IPS-15b (cell line): ENCODE measurements around the gene TIMELESS.
"Not testable (repeated sequence)": the region's sequence is repeated elsewhere in the genome, so short reads cannot be mapped to it uniquely, and the experiment has no call there.

Experiments used
- H3K27me3 ChIP-seq: one replicate; pipeline ENCODE4 v1.6.1; 2013; ENCODE audit warnings: low read length; ENCODE audit not compliant: control insufficient read depth, insufficient read depth
- H3K36me3 ChIP-seq: one replicate; pipeline ENCODE4 v1.6.1; 2013; ENCODE audit warnings: low read length; ENCODE audit not compliant: control insufficient read depth, insufficient read depth
- H3K4me1 ChIP-seq: one replicate; pipeline ENCODE4 v1.6.1; 2013; ENCODE audit warnings: mild to moderate bottlenecking, low read length; ENCODE audit not compliant: control insufficient read depth, insufficient read depth
- H3K4me3 ChIP-seq: one replicate; pipeline ENCODE4 v1.5.1; 2013; ENCODE audit warnings: low read depth, low read length
- H3K9ac ChIP-seq: one replicate; pipeline ENCODE4 v1.6.1; 2013; ENCODE audit warnings: low read depth, mild to moderate bottlenecking, low read length
- H3K9me3 ChIP-seq: one replicate; pipeline ENCODE4 v1.6.1; 2013; ENCODE audit warnings: mild to moderate bottlenecking, low read length; ENCODE audit not compliant: control insufficient read depth, insufficient read depth

TIMELESS gene

DNA sequence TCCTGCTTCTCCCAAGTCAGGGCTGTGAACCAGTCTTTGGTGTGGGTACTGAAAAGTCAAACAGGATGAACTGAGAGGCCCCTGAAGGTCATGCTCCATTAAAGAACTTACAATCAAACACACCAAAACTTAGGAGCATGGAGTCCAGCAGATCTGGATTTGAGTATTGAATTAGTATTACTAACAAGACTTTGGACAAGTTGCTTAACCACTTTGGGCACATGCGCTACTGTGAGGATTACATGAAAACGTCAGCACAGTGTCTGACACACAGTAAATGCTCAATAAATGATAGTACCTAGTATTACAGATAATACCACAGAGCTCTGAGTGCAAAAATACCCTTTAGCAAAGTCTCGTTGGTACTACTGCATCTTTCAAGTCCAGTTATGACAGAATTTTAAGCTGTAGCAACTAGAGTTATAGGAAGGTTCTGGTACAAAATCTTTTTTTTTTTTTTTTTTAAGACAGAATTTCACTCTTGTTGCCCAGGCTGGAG lies 23.2 kb downstream of the TIMELESS start:
- Histone ChIP-seq H3K9ac (no peak overlapping the region), H3K9me3 (no peaks in the 10 kb centered on the region), H3K36me3 (peaks cover 49% of the 10 kb centered on the region), H3K4me1 (no peaks in the 10 kb centered on the region), H3K27me3 (no peaks in the 10 kb centered on the region), H3K4me3 (no peak overlapping the region)

DNA sequence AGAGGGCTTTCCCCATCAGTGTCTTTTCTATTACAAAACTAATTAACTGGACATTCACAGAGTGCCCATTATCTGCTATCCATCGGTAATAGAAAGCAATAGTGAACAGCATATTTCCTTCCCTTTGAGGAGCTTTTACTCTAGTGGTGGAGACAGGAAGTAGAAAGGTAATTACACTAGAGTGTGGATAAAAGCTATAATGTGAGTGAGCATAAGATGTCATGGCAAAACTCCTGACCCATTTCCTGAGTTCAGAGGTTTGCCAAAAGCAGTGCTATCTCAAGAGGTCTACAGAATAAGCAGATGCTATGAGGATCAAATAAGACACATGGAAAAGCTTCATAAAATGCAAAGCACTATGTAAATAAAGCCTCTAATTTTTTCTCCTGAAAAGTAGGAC lies 24.0 kb downstream of the TIMELESS start:
- no peaks in the 10 kb centered on the region for H3K27me3 ChIP-seq
- H3K9me3 ChIP-seq: no peaks in the 10 kb centered on the region
- H3K4me1 ChIP-seq: no peaks in the 10 kb centered on the region
- peaks cover 52% of the 10 kb centered on the region for H3K36me3 ChIP-seq
- no peak overlapping the region for H3K4me3 ChIP-seq
- H3K9ac ChIP-seq: no peak overlapping the region

DNA sequence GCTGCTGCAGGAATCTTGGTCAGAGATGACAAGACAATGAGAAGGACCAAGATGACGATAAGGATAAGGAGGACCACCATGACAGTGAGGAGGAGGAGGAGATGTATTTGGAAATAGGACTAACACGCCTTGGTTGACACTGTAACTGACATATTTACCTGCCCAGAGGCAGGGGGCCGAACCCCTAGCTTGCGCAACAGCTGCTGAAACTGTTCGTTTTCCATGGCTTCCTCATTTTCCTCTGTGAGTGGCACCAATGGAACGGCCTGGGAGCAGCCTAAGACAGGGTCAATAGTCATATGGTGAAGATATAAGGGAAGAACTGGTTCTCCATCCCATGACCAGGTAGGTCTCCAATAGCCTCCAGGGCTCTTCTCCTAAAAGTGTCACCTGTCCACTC lies 28.8 kb downstream of the TIMELESS start:
- no peak overlapping the region for H3K9ac ChIP-seq
- no peaks in the 10 kb centered on the region for H3K9me3 ChIP-seq
- peaks cover 54% of the 10 kb centered on the region for H3K36me3 ChIP-seq

DNA sequence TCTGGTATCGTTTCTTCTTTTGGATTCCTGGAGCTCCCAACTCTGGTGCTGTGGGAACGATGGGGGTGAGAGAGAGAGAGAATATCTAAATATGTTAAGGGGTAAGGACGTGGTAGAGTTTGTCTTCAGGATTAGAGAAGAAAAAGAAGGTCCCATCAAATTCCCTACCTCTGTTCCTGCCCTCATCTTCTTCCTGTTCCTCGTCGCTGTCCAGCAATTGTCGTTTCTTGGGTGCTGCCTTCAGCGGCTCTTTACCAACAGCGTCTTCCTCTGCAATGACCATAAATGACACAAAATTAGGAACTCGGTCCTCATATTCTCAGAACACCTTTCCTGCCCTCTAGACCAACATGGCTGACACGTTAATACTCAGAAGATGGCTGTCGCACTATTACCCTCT lies 31.5 kb downstream of the TIMELESS start:
- H3K4me3 ChIP-seq: no peak overlapping the region
- H3K27me3 ChIP-seq: no peaks in the 10 kb centered on the region
- peaks cover 48% of the 10 kb centered on the region for H3K36me3 ChIP-seq
- H3K9ac ChIP-seq: no peak overlapping the region
- H3K4me1 ChIP-seq: no peaks in the 10 kb centered on the region
- H3K9me3 ChIP-seq: no peaks in the 10 kb centered on the region

More for the DNA sequence above, 28.8 kb downstream of the TIMELESS start:
- Histone ChIP-seq H3K4me3 (no peak overlapping the region), H3K4me1 (no peaks in the 10 kb centered on the region), H3K27me3 (no peaks in the 10 kb centered on the region)

DNA sequence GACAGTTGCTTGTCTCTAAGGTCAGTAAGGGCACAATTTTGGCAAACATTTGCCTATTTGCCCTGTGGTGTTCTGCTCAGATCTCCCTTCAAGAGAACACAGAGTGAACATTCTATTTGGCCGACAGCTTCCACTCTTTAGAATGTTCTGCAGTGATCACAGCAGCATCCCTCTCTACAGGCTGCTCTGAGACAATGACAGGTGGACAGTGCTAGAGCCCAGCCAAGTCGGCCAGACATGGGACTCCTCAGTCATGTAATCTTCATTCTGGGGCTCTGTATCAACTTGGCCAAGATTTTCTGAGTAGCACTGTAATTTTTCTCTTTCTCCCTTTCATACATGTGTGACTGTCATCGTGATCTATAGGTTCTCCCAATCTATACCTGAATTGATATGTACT lies 34.8 kb downstream of the TIMELESS start:
- Histone ChIP-seq H3K4me3 (no peak overlapping the region), H3K4me1 (no peaks in the 10 kb centered on the region), H3K9me3 (no peaks in the 10 kb centered on the region), H3K9ac (no peak overlapping the region), H3K27me3 (no peaks in the 10 kb centered on the region), H3K36me3 (peaks cover 23% of the 10 kb centered on the region)

DNA sequence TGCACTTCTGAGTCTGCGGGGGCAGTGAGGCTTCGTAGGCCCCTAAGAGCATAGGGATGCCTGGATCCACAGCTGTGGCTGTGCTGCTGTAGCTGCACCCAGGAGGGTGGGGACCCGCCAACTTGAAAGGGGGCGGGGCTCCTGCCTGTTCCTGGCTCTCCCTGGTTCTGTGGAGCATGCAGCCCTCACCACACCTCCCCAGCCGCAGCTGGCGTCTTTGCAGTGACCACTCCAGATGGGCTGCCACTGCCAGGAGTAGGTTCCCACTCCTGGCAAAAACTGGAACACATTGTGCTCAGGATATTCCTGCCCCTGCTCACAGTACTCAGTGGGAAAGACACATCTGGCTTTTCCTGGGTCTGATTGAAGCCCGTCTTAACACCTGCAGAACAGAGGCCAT lies 35.8 kb downstream of the TIMELESS start:
- Histone ChIP-seq H3K9ac (no peak overlapping the region), H3K27me3 (no peaks in the 10 kb centered on the region), H3K4me3 (no peak overlapping the region), H3K9me3 (no peaks in the 10 kb centered on the region), H3K36me3 (peaks cover 16% of the 10 kb centered on the region), H3K4me1 (no peaks in the 10 kb centered on the region)

DNA sequence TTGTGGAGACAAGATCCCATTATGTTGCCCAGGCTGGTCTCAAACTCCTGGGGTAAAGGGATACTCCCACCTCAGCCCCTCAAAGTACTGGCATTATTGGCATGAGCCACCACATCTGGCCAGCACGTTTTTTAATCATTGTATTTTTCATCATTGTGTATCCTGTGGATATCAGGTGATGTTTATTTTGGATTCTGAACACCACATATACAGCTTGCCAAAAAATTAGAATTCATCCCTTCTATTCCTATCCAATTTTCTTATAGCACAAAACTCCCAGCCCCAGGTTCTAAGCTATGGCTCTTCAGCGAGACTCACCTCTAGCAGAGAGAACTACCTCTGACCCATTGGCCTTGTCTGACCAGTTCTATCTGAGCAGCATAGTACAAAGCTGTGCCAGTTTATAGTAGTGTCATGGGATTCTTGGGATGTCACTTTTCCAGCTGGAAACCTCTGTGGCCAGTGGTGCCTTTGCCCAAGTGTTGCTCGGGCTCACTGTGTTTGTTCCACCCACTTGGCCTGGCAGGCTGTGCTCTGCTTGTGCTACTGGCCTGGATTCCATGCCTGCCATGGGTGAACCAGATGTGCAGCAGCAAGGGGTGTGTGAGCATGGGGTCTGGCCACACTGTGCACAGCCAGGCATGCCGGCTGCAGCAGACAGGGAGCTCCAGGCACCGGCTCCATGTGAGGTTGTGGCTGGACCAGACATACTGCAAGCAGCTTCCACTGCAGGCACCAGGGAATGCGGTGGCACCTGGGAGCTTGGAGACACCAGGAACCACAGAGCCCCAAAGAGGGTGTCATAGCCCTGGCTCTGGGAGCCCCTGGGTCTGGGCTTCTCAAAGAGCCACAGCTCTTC lies 37.2 kb downstream of the TIMELESS start:
- H3K4me1 ChIP-seq: no peaks in the 10 kb centered on the region
- no peak overlapping the region for H3K9ac ChIP-seq
- peaks cover 11% of the 10 kb centered on the region for H3K36me3 ChIP-seq
- H3K9me3 ChIP-seq: no peaks in the 10 kb centered on the region
- no peak overlapping the region for H3K4me3 ChIP-seq
- no peaks in the 10 kb centered on the region for H3K27me3 ChIP-seq

DNA sequence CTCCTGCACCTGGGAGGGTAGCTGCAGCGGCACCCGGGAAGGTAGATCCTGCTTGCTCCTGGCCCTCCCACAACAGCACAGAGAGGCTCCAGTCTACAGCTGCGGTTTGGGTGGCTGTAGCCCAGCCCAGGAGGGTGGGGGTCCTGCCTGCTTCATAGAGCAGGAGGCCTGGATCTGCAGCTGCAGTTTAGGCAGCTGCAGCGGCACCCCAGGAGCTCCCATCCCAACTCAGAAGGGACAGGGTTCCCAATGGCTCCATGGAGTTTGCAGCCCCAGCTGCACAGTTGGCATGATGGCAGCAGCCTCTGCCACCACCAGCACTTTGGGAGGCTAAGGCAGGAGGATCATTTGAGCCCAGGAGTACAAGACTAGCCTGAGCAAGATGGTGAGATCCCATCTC lies 38.5 kb downstream of the TIMELESS start:
- peaks cover 7% of the 10 kb centered on the region for H3K36me3 ChIP-seq
- H3K4me3 ChIP-seq: no peak overlapping the region
- H3K27me3 ChIP-seq: no peaks in the 10 kb centered on the region
- H3K9me3 ChIP-seq: no peaks in the 10 kb centered on the region
- H3K9ac ChIP-seq: no peak overlapping the region
- no peaks in the 10 kb centered on the region for H3K4me1 ChIP-seq

DNA sequence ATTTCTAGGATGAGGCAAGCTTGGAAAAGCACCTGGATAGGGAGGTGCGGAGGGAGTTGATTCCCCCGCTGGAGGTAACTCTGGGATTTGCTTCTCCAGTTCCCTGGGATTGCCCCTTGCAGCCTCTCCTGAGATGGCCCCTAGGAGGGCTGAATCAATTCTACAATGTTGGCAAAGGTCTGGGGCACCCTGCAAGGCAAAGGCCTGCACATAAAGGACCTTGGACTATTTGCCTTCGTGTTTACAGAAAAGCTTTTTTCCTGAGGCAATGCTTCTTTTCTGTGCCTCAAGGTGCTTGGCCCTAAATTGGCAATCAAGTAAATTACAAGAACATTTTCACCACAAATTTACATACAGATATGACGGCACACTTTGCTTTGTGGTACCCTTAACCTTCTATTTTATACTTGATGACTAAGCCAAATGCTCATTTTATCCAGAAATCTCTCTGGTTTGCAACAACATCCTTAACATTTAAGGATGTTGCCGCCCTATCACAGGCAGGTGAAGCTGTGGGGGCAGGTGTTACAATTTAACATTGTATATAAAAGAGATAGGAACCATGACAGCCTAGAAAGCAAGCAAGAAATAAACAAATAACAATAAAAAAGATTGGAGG lies 40.3 kb downstream of the TIMELESS start:
- H3K9me3 ChIP-seq: no peaks in the 10 kb centered on the region

DNA sequence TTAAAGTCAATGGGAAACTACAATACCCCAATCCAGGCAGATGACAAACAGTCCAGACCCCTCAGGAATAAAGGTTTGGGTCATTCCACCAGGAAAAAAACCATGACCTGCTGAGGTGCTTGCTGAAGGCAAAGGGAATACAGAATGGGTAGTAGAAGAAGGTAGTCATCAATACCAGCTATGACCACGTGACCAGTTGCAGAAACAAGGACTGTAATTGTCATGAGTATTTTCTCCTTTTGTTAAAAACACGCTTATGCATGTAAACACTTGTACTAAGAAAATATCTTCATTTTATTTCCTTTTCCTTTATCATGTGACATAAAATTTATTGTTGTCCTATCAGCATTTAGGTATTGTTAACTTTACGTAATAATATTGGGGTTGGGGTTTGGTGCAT lies 45.0 kb downstream of the TIMELESS start:
- H3K27me3 ChIP-seq, H3K9ac ChIP-seq, H3K9me3 ChIP-seq, H3K4me1 ChIP-seq, H3K4me3 ChIP-seq, H3K36me3 ChIP-seq: not testable (repeated sequence)

More for the DNA sequence above, 40.3 kb downstream of the TIMELESS start:
- Histone ChIP-seq H3K4me1 (no peaks in the 10 kb centered on the region), H3K36me3 (peaks cover 3% of the 10 kb centered on the region), H3K4me3 (no peak overlapping the region), H3K27me3 (no peaks in the 10 kb centered on the region), H3K9ac (no peak overlapping the region)

DNA sequence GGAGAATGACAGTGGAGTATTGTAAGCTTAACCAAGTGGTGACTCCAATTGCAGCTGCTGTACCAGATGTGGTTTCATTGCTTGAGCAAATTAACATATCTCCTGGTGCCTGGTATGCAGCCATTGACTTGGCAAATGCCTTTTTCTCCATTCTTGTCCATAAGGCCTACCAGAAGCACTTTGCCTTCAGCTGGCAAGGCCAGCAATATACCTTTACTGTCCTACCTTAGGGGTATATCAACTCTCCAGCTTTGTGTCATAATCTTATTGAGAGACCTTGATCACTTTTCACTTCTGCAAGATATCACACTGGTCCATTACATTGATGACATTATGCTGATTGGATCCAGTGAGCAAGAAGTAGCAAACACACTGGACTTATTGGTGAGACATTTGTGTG lies 47.6 kb downstream of the TIMELESS start:
- not testable (repeated sequence) for H3K9ac ChIP-seq, H3K9me3 ChIP-seq, H3K27me3 ChIP-seq, H3K4me1 ChIP-seq, H3K36me3 ChIP-seq, H3K4me3 ChIP-seq

DNA sequence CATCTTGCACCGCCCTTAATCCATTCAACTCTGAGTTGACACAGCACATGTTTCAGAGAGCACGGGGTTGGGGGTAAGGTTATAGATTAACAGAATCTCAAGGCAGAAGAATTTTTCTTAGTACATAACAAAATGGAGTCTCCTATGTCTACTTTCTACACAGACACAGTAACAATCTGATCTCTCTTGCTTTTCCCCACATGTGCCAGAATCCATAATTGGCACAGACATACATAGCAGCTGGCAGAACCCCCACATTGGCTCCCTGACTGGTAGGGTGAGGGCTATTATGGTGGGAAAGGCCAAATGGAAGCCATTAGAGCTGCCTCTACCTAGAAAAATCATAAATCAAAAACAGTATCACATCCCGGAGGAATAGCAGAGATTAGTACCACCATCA lies 48.1 kb downstream of the TIMELESS start:
- not testable (repeated sequence) for H3K9me3 ChIP-seq, H3K27me3 ChIP-seq, H3K4me3 ChIP-seq, H3K9ac ChIP-seq, H3K36me3 ChIP-seq, H3K4me1 ChIP-seq
